GM12875 (cell line): ENCODE measurements around the gene SLC35C1.
"Not testable (repeated sequence)": the region's sequence is repeated elsewhere in the genome, so short reads cannot be mapped to it uniquely, and the experiment has no call there.

Experiments
- H3K4me3 ChIP-seq: one replicate; pipeline ENCODE4 v1.5.1; 2011; ENCODE audit warnings: low read depth, low read length, control low read depth
- CTCF ChIP-seq: IDR thresholded peaks from 2 replicates; pipeline ENCODE4 v1.5.1; 2011; ENCODE audit warnings: low read depth, mild to moderate bottlenecking, control low read depth, inconsistent platforms, low read length, moderate library complexity, borderline replicate concordance; ENCODE audit not compliant: insufficient read depth

Gene SLC35C1

GRCh38 chr11:45820211-45820857, 15.4 kb downstream of the SLC35C1 start:
- no peak for TF ChIP-seq CTCF
- H3K4me3 ChIP-seq, result no peak overlapping the region

GRCh38 chr11:45826492-45826891, 21.5 kb downstream of the SLC35C1 start:
- H3K4me3 ChIP-seq, result not testable (repeated sequence)

GRCh38 chr11:45827123-45827522, 22.2 kb downstream of the SLC35C1 start:
- no peak overlapping the region for H3K4me3 ChIP-seq
- TF ChIP-seq CTCF, result no peak

- no peak for TF ChIP-seq CTCF
- no peak overlapping the region for H3K4me3 ChIP-seq
Measured at GRCh38 chr11:45828996-45829395, 24.0 kb downstream of the SLC35C1 start.

GRCh38 chr11:45830596-45830995, 25.6 kb downstream of the SLC35C1 start:
- no peak overlapping the region for H3K4me3 ChIP-seq
- no peak for TF ChIP-seq CTCF

GRCh38 chr11:45832811-45833441, 28.0 kb downstream of the SLC35C1 start:
- TF ChIP-seq CTCF, result no peak

GRCh38 chr11:45833761-45834160, 28.8 kb downstream of the SLC35C1 start:
- TF ChIP-seq CTCF, result no peak
- H3K4me3 ChIP-seq, result no peak overlapping the region

More at GRCh38 chr11:45832811-45833441, 28.0 kb downstream of the SLC35C1 start:
- H3K4me3 ChIP-seq, result no peak overlapping the region

- TF ChIP-seq CTCF, result no peak
- H3K4me3 ChIP-seq, result no peak overlapping the region
Measured at GRCh38 chr11:45834298-45834756, 29.4 kb downstream of the SLC35C1 start.
